Stimulated activated CD4-positive, alpha-beta T cell treated with anti-CD3 and anti-CD28 coated beads, Interleukin-4, amount 100 ng/mL, for 24 hours (primary cell): Measurements from ENCODE around the gene BRICD5.

Source experiments
- DNase-seq: peaks from one replicate; pipeline ENCODE4 v3.0.0-alpha.2; 2020

The BRICD5 gene

DNA sequence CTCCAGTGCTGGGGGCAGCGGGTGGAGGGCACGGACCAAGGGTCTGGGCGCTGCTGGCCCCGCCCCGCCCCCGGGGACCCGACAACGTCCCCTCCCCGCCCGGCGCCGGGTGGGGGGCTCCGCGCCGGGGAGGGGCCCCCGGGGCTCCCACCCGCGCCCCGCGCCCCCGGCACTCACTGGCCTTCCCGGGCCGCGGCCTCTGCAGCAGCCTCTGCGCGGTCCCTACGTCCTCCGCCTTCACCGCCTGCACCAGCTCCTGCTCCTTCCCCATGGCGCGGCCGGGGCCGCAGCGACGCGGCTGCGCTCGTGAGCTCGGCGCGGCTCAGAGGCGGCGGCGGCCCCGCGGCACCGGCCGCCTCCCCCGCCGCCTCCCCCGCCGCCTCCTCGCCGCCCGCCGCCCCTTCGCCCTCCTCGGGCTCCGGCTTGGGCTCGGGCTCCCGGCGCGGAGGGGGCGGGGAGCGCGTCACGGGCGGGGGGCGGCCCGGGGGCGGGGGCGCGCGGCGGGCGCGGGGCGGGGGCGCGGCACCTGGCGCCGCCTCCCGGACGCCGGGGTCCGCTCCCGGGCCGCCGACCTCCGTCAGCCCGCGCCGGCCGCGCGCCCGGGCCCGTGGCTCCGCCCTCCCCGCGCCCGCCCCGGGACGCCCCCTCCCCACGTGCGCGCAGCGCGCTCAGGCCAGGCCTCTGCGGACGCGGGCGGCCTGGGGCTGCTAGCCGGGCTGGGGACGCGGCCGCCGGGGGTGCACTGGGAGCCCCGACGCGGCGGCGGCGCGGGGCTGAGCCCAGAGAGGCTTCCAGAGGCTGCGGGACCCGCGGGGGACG lies 14.3 kb downstream of the BRICD5 start, which contains the start of gene CASKIN1:
TSS of gene CASKIN1 (minus strand) at position 444 of the 819 bp plus-strand sequence. CDS start at position 271, 173 bp downstream.
- no peak for DNase-seq

DNA sequence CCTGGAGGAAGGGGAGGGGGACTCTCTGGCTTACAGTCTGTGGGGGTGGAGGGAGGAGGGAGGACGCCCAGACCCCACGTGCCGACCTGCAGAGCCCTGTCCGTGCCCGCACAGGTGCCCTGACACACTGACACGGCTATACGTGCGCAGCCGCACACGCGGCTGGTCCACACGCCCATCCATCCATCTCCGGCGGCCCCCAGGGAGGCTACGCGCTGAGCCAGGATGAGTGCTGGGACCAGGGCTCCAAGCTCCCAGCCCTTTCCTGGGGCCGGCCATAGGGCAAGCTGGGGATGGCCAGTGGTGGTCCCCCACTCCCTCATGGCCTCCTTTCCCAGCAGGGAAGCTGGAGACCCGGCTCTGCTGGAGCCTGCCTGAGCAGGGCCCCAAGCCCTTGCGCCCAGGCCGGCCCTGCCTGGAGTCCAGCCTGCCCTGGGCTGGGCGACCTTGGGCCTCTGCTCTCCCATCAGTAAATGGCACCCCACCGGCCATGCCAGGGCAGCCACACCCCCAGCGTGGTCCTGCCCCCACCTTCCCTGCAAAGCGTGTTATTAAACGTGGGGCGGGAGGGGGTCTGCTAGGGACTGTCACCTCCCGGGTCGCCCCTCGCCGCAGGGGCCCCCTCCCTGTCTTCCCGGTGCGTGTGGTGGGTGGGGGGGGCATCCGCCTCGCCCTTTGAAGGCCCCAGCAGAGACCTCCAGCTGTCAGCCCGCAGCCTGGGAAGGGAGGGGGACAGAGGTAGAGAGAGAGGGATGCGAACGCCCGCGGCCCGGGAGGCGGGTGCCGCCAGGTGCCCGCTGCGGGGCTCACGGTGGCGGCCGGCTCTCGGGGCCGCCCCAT lies 15.1 kb downstream of the BRICD5 start:
- no peak for DNase-seq

GRCh38 chr16:2194852-2195321 lies 15.8 kb downstream of the BRICD5 start:
- peak; percentile 46 for DNase-seq

GRCh38 chr16:2194166-2194834 lies 16.4 kb downstream of the BRICD5 start:
- DNase-seq, result no peak

GRCh38 chr16:2191446-2191706 lies 19.3 kb downstream of the BRICD5 start:
- DNase-seq, result no peak

GRCh38 chr16:2190659-2191445 lies 19.8 kb downstream of the BRICD5 start:
- DNase-seq, result no peak

DNA sequence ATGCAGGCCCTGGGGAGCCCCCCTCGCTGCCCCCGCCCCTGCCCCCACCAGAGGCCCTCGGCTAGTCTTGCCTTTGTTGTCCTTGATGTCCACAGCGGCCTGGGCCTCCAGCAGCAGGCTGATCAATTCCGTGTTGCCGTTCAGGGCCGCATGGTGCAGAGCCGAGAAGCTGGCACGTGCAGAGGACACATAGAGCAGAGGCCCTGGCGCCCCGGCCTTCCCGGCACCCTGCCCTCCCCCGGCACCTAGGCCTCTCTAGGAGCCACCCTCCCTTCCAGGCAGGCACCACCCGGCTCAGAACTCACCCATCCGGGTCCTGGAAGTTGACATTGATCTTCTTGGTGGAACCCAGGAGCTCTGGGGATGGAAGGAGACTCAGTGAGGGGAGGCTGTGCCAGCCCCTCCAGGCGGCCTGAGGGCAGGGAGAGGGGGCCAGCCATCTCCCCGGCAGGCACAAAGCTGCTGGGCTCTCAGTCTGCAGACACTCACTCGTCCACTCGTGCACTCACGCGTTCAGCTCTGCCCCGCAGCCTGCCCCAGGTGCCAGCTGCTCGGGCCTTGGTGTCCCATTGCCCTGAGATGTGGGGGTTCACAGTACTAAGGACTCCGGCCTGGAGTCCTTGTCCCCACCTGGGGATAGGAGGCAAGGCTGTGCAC lies 20.5 kb downstream of the BRICD5 start:
- no peak for DNase-seq

GRCh38 chr16:2189252-2189893 lies 21.3 kb downstream of the BRICD5 start:
- DNase-seq, result no peak

- no peak for DNase-seq
Measured at GRCh38 chr16:2188395-2188794, 22.3 kb downstream of the BRICD5 start.

DNA sequence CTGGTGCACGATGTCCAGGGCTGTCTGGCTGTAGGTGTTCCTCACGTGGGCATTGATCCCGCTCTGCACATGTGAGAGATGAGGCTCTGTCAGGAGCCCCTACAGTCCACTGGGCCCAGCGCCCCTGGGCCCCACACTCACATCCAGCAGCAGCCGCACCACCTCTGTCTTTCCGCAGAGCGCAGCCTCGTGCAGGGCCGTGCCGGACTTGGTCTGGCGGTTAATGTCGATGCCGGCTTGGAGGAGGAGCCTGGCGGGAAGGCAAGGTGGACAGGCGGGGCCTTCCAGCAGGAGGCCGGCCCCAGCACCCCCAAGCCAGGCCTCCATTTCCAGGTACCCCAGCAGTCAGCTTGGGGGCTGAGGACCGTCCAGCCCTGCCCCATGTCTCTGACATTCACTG lies 23.5 kb downstream of the BRICD5 start:
- no peak for DNase-seq

- DNase-seq, result no peak
Measured at GRCh38 chr16:2186505-2186904, 24.2 kb downstream of the BRICD5 start.

DNA sequence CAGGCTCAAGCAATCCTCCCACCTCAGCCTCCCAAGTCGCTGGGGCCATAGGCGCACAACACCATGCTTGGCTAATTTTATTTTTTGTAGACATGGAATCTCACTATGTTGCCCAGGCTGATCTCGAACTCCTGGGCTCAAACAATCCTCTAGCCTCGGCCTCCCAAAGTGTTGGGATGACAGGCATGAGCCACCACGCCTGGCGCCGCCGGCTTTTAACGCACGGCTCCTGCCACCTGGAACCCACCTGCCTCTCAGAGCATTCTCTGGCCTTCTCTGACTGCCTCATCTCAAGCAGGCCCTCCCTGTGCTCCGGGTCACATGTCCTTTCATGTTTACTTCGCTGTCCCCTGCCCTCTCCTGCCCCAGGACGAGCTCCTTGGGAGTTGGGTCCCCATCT lies 24.6 kb downstream of the BRICD5 start:
- DNase-seq, result no peak

DNA sequence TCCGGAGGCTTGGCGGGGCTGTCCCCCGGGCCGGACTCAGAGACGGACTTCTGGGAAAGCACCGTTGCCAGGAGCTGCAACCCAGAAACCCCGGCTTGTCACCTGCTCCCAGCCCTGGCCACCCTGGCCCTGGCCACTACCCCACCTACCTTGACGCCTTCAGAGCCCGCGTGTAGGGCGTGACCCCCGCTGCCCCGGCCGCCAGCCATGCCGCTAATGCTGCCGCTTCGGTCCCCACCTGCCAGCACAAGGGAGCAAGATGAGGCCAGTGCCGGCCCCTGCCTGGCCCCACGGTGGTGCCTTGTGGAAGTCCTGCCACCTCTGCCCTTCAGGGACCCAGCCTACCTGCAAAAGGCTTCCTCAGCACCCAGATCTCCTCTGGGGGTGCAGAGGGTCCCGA lies 25.7 kb downstream of the BRICD5 start:
- DNase-seq, result no peak

GRCh38 chr16:2184346-2184745 lies 26.3 kb downstream of the BRICD5 start:
- no peak for DNase-seq

GRCh38 chr16:2183671-2184070 lies 27.0 kb downstream of the BRICD5 start:
- DNase-seq, result no peak

- no peak for DNase-seq
Measured at GRCh38 chr16:2181952-2182351, 28.7 kb downstream of the BRICD5 start.

- no peak for DNase-seq
Measured at GRCh38 chr16:2180962-2181923, 29.4 kb downstream of the BRICD5 start.

- DNase-seq, result no peak
Measured at GRCh38 chr16:2180461-2180860, 30.2 kb downstream of the BRICD5 start.

- no peak for DNase-seq
Measured at GRCh38 chr16:2179576-2179975, 31.1 kb downstream of the BRICD5 start.

DNA sequence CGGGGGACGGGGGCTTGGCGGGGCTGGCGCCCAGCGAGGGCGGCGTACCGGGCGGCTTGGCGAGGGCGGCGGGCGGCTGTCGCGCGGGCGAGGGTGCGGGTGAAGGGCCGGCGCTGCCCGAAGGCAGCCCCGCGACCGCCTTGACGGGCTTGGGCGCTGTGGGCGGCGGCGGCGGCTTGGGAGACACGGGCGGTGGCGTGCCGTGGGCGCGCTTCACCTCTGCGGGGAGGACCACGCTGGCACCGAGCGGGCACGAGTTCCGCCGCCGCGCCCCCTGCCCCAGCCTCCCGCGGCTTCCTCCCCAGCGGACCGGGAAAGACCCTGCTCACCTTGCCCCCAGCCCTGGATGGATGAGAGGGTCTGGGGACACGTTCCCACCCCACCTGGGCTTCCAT lies 31.6 kb downstream of the BRICD5 start:
- no peak for DNase-seq
